Caki2 (cell line): ENCODE data around the gene LEFTY2. TPM values are rescaled to one million over a fixed set of nuclear protein-coding genes. Genes with fewer than 3 reads are reported as not detected.
"Not testable (repeated sequence)": the region's sequence is repeated elsewhere in the genome, so short reads cannot be mapped to it uniquely, and the experiment has no call there.

ENCODE experiments used
- DNase-seq: peaks from one replicate; pipeline ENCODE4 v3.0.0-alpha.2; 2015; ENCODE audit warnings: low read depth
- in situ Hi-C: cut with HindIII; loops from 2 replicates; pipeline ENCODE4 v1.10.0; 2016; ENCODE audit warnings: low sequenced_read_pairs, low pct_unique_long_range_greater_than_20kb, mixed read lengths
- total RNA-seq: library from RNA; depleted of rRNA; stranded (reverse); fragments of >200 nt; shearing (Covaris generic); gene quantifications from 2 replicates; pipeline ENCODE4 v1.2.3, GENCODE V29; 2014; ENCODE audit warnings: low replicate concordance; rRNA removed

The LEFTY2 gene
- not detected in 2 replicates for total RNA-seq

DNA sequence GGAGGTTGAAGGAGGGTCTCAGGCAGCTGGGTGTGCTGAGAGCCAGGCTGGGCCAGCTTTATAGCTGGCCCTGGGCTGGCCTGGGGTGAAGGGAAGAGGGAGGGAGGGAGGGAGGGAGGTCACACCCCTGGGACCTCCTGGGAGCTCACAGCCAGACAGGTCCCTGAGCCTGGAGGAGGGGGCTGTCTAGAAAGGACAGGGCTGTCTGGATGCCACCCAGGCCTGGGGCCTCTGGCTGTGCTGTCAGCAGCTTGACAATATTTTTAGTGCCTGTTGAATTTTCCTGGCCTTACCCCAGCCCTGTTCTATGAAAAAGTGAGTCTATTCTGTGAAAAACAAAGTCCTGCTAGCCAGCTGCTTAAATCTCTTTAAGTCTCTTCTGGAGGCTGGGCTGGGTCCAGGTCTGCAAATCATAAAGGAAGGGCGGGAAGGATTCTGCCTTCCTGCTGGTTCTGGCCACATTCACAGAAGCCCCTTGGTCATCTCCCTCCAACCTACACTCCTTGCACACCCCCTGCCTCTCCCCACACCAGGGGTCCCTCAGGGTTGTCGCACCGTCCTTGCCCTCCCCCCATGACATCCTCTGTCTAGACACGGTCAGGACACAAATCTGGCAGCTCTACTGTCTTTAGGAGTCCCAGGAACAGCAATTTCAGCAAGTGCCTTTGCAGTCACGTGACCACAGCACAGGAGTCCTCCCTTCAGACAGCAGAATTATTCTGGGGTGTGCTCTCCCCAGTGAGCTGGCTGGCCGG is at the start of gene LEFTY2:
Gene LEFTY2, minus strand, starts transcription at position 34 of the 755 bp plus-strand sequence. CDS start 80 bp downstream, outside the sequence.
- in situ Hi-C loops = no loop called here
- no peak for DNase-seq

GRCh38 chr1:225987491-225988316 is 46.7 kb upstream of the LEFTY2 start:
- no peak for DNase-seq
- in situ Hi-C loops = no loop called here

DNA sequence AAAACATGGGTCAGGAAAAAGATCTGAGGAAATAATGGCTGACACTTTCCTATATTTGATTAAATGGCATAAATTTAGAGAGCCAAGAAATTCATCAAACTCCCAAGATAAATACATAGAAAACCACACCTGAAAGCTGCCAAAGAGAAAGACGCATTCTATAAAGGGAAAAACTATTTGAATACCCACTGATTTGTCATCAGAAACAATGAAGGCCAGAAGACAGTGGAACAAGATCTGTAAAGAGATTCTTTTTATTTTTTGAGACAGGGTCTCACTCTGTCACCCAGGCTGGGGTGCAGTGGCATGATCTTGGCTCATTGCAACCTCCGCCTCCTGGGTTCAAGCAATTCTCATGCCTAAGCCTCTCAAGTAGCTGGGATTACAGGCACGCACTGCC is 40.7 kb upstream of the LEFTY2 start:
- DNase-seq = no peak
- in situ Hi-C loops = no loop called here

- in situ Hi-C loops = no loop called here
- DNase-seq = no peak
Measured at GRCh38 chr1:225980005-225980836, 39.2 kb upstream of the LEFTY2 start.

DNA sequence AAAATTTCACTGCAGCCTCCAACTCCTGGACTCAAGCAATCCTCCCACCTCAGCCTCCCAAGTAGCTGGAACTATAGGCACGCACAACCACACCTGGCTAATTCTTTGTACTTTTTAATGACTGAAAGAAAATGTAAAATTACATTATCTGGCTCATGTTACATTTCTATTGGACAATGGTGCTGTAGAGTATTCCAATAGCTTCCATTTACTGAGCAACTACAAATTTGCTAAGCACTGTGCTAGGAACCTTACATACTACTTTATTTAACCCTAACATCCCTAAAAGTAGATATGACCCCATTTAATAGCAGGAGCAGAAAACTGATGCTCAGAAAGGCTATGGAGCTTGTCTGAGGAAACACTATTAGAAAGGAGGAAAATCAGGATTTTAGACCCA is 38.4 kb upstream of the LEFTY2 start:
- in situ Hi-C loops = no loop called here
- no peak for DNase-seq

GRCh38 chr1:225977937-225978748 is 37.1 kb upstream of the LEFTY2 start:
- in situ Hi-C loops = no loop called here
- no peak for DNase-seq

- not testable (repeated sequence) for DNase-seq
Measured at GRCh38 chr1:225975146-225975545, 34.1 kb upstream of the LEFTY2 start.

DNA sequence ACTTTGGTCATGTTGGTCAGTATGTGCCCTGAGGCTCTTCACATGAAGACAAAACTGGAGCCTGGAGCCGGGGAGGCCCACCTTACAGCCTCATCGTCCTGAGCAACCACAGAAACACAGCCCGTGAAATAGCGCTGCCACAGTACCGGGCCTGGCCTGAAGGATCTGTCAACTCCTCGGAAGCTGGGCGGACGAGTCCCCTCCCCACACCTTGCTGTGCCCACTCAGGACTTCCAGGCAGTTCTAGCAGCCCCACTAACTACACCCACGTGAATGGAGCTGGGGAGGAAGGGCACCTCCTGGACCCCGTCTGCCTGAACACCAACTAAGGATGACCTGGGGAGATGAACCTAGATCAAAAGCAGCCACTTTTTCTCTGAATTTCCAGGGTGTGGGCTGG is 33.4 kb upstream of the LEFTY2 start:
- DNase-seq = no peak
- in situ Hi-C loops = no loop called here

More at GRCh38 chr1:225975146-225975545, 34.1 kb upstream of the LEFTY2 start:
- in situ Hi-C loops = not testable (repeated sequence)

- in situ Hi-C loops = no loop called here
- DNase-seq = peak; percentile 63
Measured at GRCh38 chr1:225973158-225973557, 32.1 kb upstream of the LEFTY2 start.

DNA sequence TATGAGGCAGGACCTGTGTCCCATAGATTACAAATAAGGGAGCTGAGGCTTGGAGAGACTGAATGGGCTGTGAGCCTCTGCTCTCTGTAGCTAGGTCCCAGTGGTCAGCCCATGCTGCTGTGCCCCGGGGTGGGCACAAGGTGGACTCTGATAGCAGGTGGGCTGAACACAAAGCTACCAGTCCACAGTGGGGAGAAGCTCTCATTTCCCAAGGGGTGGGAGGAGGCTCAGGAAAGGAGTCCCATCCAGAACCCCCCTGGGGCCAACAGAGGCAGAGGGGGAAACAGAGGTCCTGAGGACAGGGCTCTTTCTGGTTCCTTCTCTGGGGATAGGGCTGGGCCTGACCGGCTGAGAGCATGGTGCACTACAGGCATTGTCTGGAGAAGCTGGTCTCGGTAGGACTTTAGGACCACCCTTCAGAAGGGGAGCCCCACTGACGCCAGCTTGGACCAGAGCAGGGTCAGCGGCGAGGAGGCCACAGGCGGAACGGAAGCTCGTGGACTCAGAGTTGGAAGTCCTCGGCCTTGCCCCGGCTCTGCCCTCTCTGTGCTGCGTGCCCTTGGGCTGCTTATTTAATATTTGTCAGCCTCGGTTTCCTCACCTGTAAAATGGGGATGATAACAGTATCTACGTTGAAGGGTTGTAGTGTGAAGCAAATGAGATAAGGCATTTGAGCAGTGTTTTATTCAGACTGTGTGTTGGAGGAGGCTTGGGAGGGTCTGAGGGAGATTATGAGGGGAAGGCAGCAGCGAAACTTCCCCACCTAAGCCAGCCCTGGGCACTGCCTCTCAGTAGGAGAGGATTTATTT is 31.5 kb upstream of the LEFTY2 start:
- in situ Hi-C loops = no loop called here

GRCh38 chr1:225970592-225971157 is 29.7 kb upstream of the LEFTY2 start:
- DNase-seq, in situ Hi-C loops: not testable (repeated sequence)

More for the DNA sequence above, 31.5 kb upstream of the LEFTY2 start:
- no peak for DNase-seq

DNA sequence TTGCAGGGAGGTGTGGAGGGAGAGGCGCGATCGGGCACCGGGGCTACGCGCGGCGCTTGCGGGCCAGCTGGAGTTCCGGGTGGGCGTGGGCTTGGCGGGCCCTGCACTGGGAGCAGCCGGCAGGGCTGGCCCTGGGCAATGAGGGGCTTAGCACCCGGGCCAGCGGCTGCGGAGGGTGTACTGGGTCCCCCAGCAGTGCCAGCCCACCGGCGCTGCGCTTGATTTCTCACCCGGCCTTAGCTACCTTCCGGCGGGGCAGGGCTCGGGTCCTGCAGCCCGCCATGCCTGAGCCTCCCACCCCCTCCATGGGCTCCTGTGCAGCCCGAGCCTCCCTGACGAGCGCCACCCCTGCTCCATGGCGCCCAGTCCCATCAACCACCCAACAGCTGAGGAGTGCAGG is 28.7 kb upstream of the LEFTY2 start:
- in situ Hi-C loops, DNase-seq: not testable (repeated sequence)

DNA sequence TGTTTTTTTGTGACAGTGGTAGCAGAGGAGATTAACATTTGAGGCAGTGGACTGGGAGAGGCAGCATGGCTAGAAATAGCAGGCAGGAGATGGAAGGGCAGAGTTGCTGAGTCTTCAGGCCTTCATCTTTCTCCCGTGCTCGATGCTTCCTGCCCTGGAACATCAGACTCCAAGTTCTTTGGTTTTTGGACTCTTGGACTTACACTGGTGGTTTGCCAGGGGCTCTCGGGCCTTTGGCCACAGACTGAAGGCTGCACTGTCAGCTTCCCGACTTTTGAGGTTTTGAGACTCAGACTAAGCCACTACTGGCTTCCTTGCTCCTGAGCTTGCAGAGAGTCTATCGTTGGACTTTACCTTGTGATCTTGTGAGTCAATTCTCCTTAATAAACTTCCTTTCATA is 24.2 kb upstream of the LEFTY2 start:
- DNase-seq = no peak
- in situ Hi-C loops = no loop called here

- peak; percentile 29 for DNase-seq
- in situ Hi-C loops = no loop called here
Measured at GRCh38 chr1:225963735-225964530, 22.9 kb upstream of the LEFTY2 start.

- DNase-seq = no peak
Measured at GRCh38 chr1:225962440-225962975, 21.5 kb upstream of the LEFTY2 start.

More at GRCh38 chr1:225962440-225962975, 21.5 kb upstream of the LEFTY2 start:
- in situ Hi-C loops = no loop called here
